Stimulated activated CD4-positive, alpha-beta T cell treated with anti-CD3 and anti-CD28 coated beads, TNF-alpha, amount 100 ng/mL, for 1 hour (primary cell): Measurements from ENCODE around the gene SELENOH.
A peak's percentile ranks its signal among the peaks of the same experiment; 100 is the strongest.

Experiments
- DNase-seq, 3 donors: peaks; one replicate each; pipeline ENCODE4 v3.0.0-alpha.2; 2020; ENCODE audit warnings: low read depth in 3 of 3, low spot score in 1 of 3

The SELENOH gene

DNA sequence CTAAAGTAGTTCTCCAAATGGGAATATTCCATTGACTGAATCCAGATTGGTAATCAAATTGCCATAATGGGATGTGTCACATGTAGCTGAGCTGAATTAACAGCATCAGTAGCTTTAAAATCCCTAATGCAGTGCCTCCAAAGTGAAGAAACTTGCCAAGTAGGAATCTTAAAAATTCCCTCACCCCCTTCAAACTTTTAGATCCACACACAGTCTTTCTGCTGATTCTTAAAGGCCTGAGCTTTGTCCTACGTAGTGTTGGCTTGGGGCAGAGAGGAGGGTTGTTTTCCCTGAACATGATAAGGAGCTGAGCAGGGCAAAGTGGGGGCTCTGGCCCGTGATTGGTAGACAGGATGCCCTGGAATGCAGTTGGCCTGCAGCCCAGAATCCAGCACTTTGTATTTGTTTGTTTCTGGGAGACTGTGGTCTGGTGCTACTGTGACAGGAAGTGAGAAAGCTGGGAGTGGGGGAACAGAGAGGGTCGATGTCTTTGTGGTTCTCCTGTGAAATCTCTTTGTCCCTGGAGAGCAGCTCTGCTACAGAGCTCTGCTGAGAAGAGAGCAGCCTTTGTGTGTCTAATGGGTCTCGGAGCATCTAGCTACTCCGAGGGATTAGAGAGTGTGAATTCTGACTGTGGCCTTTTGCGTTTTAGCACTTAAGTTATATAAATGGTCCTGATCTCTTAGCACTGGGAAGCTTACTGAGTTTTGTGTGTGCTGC, 37.2 kb downstream of the SELENOH start:
- no peak for DNase-seq

DNA sequence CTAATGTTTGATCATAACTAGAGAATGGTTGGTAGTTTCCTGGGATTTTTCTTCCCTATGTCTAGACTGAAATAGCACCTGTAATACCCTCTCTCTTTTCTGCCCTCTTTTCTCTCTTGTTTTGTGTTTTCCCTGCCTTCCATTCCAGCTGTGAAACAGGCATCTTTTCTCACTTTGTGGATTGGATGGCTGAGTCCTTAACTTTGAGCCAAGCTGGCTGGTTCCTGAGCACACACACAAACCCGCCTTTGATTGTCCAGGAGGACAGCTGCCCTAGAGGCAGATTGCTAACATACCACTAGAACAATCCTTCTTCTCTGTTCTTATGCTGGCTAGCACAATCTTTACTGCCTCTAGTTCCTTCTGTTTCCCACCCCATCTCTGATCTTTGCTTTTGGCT, 38.0 kb downstream of the SELENOH start:
- DNase-seq = no peak

DNA sequence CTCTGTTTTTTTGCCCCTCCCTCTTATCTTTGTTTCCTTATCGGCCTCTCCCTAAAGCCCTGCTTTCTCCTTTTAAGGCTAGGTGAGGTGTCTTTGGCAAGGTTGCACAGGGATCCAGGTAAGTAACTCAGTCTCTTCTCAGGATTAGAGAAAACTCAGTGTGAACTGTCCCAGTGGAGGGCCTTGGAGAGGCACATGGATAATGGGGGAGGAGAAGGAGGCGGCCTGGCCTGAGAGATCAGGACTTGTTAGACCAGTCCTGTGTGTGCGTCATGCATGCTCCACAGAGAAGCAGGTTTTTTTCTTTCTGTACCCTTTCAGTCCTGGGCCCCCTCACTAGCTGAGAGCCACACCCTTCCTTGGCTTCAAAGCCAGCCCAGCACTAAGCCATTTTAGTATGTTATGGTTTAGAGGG, 40.2 kb downstream of the SELENOH start:
- no peak for DNase-seq

DNA sequence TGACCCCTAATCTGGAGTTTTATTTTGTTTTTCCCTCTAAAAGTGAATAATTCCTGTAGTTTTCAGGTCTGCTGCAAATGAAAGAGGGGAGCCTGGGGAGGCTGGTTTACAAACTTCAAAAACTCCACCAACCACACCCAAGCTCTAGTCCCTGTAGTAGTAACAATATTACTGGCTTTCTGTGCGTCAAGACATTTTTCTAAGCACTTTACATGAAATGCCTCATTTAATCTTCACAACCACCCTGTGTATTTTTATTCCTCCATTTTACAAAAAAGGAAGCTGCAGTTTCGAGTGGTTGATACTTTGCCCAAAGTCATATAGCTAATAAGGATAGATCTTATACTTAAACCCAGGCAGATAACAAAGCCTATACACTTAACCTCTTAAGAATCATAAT, 43.8 kb downstream of the SELENOH start:
- DNase-seq = no peak

DNA sequence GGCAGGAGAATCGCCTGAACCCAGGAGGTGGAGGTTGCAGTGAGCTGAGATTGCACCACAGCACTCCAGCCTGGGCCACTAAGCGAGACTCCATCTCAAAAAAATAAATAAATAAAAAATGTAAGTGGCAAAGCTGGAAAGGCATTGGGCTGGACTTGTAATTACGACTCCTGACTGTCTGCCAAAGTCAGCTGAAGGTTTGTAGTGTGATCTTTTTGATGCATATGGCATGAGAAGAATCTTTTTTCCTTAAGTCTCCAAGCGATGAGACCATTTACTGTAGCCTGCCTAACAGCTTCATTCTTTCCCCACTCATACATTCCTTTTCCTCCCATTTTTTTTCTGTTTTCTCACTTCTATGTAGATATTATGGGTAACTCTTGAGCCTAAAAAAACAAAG, 45.1 kb downstream of the SELENOH start:
- DNase-seq = no peak

DNA sequence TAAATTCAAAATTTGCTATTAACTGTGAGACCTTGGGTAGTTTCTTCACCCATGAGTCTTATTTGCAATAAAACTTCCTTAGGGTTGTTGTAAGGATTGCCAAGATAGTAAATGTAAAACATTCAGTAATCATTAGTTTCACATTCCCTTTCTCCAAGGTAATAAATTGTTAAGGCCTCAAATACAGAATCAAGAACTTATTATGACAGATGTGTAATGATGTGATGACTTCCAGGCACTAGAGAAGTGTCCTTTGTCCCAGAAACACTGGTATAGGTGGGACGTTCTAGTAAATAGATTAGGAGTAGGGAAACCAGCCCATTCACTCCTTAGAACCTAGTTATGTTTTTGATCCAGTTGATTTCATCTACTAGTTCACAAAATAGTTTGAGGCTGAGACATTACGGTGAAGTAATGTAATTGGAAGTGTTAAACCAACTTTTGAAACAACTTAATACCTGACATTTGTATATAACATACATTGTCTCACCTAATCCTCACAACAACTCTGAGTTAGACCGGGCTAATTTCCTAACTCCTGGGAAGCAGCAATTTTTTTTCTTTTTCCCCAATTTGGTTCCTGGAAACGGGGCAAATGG, 45.8 kb downstream of the SELENOH start:
- no peak for DNase-seq

DNA sequence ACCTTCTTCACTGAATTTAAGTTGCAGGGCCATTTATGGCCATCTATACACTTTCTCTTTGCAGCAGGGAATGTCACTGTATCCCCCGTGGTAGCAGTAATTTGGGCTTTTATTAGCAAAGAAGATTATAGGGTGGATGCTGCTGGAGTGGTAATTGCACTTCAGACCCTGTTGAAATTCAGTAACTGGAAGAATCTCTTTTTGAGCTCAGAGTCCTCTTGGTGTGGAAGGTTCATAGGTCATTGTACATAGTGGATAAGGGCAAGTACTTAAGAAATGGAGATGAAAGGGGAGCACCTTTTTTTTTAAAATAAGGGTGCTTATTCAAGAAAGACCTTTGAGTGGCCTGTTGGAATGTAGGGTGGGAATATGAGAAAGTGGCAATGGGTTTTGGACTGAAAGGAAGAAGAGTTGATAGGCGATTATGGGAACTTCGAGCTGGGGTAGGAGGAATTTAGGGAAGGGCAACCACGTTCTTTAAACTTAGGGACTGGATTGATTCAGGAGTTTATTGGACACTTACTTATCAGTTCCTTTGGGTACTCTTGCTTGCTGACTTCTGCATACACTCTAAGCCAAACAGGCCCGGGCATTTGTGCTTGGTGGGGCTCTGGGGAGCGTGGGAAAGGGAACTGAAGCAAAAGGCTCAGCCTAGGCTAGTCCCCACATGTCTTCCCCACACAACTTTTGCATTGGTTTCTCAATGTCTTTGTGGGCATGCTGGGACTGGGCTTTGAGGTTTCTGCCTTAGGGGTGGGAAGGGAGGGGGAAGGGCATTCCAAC, 46.8 kb downstream of the SELENOH start:
- DNase-seq = no peak

DNA sequence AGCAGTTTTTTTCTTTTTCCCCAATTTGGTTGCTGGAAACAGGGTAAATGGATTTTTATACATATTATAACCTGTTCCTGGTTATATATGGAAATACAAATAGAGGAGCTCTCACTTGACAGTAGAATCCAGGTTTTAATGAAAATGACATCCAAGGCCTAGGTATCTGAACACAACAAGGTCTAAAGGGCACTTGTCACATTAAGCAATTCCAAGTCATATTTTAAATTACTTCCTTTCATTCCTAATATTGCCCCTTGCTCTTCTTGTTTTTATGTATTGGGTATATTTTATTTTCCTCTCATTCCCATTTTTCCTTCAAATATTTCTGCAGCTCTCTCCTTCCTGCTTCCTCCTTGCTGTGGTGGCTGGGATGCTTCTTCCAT, 47.4 kb downstream of the SELENOH start:
- DNase-seq = no peak

DNA sequence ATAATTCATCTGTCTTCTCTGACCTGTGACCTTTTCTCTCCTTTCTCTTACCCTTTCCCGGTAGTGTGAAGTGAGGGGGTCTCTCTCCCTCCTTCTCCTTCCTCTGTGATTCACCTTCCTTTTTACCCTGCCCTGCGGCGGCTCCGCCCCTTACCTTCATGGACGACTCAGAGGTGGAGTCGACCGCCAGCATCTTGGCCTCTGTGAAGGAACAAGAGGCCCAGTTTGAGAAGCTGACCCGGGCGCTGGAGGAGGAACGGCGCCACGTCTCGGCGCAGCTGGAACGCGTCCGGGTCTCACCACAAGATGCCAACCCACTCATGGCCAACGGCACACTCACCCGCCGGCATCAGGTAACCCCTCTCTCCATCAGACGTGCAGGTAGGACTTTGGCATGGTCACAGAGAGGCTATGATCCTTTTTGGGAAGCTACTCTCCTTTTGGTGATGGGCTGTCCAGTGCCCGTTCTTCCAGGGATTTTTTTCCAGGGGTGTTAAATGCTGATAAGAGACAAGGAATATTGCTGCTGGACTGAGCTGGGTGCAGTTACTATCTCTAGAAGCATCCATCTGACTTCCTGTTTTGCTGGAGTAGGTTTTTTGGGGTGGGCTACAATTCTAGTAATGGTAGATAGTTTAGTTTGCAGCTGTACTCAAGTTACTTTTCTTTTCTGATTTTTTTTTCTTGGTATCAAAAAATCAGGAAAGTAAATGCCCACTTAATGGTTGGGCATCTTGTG, 50.2 kb downstream of the SELENOH start:
- no peak for DNase-seq

DNA sequence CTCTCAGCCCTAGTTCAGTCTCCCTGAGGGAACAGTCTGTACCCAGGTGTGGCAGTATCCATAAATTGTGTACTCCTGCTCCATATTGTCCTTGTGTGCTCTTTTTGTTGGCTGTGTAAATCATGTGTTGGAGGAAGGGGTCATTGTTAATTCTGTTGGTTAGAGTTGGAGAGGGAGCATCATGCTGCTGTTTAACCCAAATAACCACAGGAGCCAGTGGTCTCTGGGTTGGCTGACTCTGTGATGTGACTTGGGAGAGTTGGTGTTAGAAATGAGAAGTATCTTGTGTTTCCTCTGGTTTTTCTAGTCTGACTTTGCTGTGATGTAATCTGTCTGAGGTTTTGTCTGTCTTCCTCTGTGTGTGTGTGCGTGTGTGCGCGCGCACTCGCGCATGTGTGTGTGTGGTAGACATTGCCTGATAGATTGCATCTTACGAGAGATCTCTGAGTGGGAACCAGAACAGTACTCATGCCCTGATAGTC, 50.8 kb downstream of the SELENOH start:
- DNase-seq = peak; percentile 60 to 68 (median 60)

DNA sequence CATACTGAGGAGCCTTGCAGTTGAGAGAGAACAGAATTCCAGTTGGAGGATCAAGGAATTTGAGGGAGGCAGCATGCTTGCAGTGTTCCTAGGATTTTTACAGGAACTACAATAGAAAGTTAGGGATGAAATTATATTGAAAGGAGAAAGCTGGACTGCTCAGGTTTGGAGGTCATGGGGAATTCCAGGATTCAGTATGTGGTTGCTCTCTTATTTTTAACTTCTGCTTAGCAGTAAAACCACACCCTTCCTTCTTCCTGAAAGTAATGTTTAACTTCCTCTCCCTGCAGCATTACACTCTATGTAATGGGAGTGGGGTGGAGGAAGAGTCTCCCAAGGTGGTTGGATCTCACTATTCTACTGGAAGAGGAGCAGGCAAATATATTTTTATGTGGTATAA, 51.6 kb downstream of the SELENOH start:
- DNase-seq = no peak
